Kidney epithelial cell (primary cell): ENCODE data around the gene ATP8B4. TPM values are rescaled to one million over a fixed set of nuclear protein-coding genes. Genes with fewer than 3 reads are reported as not detected.

Source experiments
- DNase-seq: peaks from one replicate; pipeline ENCODE4 v3.0.0-alpha.2; 2010; ENCODE audit warnings: low read depth
- H3K27me3 ChIP-seq: 2 replicates; pipeline ENCODE4 v1.6.0; 2011; ENCODE audit warnings: low read length; ENCODE audit not compliant: control insufficient read depth, insufficient read depth
- H3K36me3 ChIP-seq: 2 replicates; pipeline ENCODE4 v1.5.1; 2011; ENCODE audit warnings: low read length; ENCODE audit not compliant: control insufficient read depth, insufficient read depth
- H3K4me3 ChIP-seq: 2 replicates; pipeline ENCODE4 v1.5.1; 2011; ENCODE audit warnings: low read depth, mild to moderate bottlenecking, control low read depth, low read length
- total RNA-seq: library from RNA; depleted of rRNA; stranded (reverse); fragments of >200 nt; gene quantifications from 2 replicates; pipeline ENCODE4 v1.2.3, GENCODE V29; 2015
- TF ChIP-seq, protein P1 (sequence below): IDR thresholded peaks from 2 replicates; pipeline ENCODE4 v1.5.1; 2011; ENCODE audit warnings: mild to moderate bottlenecking, moderate library complexity, low read length, control low read depth, inconsistent platforms; ENCODE audit not compliant: insufficient read depth, poor library complexity, severe bottlenecking

The ATP8B4 gene
- total RNA-seq, 1 donor from 2014 or later = 0.25 TPM

- H3K27me3 ChIP-seq = no peaks in the 10 kb centered on the region
- TF ChIP-seq, protein P1, sequence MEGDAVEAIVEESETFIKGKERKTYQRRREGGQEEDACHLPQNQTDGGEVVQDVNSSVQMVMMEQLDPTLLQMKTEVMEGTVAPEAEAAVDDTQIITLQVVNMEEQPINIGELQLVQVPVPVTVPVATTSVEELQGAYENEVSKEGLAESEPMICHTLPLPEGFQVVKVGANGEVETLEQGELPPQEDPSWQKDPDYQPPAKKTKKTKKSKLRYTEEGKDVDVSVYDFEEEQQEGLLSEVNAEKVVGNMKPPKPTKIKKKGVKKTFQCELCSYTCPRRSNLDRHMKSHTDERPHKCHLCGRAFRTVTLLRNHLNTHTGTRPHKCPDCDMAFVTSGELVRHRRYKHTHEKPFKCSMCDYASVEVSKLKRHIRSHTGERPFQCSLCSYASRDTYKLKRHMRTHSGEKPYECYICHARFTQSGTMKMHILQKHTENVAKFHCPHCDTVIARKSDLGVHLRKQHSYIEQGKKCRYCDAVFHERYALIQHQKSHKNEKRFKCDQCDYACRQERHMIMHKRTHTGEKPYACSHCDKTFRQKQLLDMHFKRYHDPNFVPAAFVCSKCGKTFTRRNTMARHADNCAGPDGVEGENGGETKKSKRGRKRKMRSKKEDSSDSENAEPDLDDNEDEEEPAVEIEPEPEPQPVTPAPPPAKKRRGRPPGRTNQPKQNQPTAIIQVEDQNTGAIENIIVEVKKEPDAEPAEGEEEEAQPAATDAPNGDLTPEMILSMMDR = no peak
- peak; percentile 5 for DNase-seq
- H3K36me3 ChIP-seq = no peaks in the 10 kb centered on the region
- no peak overlapping the region for H3K4me3 ChIP-seq
Measured at GRCh38 chr15:49815950-49816349, 303.1 kb downstream of the ATP8B4 start.

- Histone ChIP-seq H3K27me3 (no peaks in the 10 kb centered on the region), H3K4me3 (no peak overlapping the region), H3K36me3 (no peaks in the 10 kb centered on the region)
- TF ChIP-seq, protein P1 = no peak
- no peak for DNase-seq
Measured at GRCh38 chr15:49815526-49815925, 303.5 kb downstream of the ATP8B4 start.

DNA sequence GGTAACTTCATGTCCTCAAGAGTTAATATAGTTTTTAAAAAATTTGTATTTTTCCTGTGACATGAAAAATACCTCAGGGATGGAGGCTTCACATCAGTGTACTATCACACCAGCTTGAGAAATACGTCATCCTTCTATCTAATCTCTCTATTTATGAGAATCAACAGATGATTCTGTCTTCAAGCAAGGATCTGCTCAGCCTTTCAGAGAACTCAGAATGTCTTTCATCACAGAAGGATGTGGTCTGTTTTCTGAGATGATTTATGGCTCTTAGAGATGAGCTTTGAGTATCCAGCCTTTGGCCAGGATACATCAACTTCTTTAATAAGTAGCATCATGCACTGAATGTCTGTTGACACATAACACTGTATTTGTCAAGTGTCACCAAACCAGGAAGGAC, 304.3 kb downstream of the ATP8B4 start:
- Histone ChIP-seq H3K4me3 (no peak overlapping the region), H3K36me3 (no peaks in the 10 kb centered on the region), H3K27me3 (no peaks in the 10 kb centered on the region)
- no peak for DNase-seq
- TF ChIP-seq, protein P1 = no peak

- H3K27me3 ChIP-seq = no peaks in the 10 kb centered on the region
- no peaks in the 10 kb centered on the region for H3K36me3 ChIP-seq
- no peak for DNase-seq
- H3K4me3 ChIP-seq = no peak overlapping the region
- TF ChIP-seq, protein P1 = no peak
Measured at GRCh38 chr15:49813625-49814024, 305.4 kb downstream of the ATP8B4 start.

- Histone ChIP-seq H3K4me3 (no peak overlapping the region), H3K36me3 (no peaks in the 10 kb centered on the region), H3K27me3 (no peaks in the 10 kb centered on the region)
- no peak for DNase-seq
- TF ChIP-seq, protein P1 = no peak
Measured at GRCh38 chr15:49810720-49811119, 308.3 kb downstream of the ATP8B4 start.

GRCh38 chr15:49809894-49810609, 309.0 kb downstream of the ATP8B4 start:
- TF ChIP-seq, protein P1 = no peak
- no peak for DNase-seq
- H3K4me3 ChIP-seq = no peak overlapping the region
- no peaks in the 10 kb centered on the region for H3K27me3 ChIP-seq
- no peaks in the 10 kb centered on the region for H3K36me3 ChIP-seq
